Measurements from ENCODE around the gene ETS2. TPM values are rescaled to one million over a fixed set of nuclear protein-coding genes. Genes with fewer than 3 reads are reported as not detected.

Gene ETS2
- total and polyA plus RNA-seq, 2 experiments from 2014 or later = 19.5 to 36.8 TPM

DNA sequence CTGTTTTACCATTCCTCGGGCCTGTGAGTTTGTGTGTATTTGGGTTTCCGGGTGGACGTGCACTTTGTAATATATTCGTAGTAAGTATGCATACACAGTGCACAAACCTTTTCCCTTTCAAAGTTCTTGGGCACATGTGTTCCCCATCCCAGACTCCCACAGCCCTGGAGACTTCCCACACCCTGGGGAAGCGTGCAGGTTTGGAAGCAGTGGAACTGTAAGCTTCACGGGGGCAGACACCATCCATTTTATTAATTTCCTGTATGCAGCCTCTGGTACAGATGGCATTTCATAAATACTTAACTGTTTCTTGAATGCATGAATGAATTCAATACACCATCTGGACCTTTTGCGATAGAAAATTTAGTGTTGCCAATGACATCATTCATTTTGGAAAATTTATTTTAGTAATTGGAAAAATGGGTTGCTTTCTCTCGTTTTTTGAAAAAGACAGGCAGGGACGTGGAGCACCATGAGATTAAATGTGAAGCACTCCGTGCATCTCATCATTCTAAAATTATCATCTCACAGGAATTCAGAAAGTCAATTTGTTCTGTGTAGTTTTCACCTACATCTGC, 10.8 kb downstream of the ETS2 start (continued):
- TF ChIP-seq, protein P1, sequence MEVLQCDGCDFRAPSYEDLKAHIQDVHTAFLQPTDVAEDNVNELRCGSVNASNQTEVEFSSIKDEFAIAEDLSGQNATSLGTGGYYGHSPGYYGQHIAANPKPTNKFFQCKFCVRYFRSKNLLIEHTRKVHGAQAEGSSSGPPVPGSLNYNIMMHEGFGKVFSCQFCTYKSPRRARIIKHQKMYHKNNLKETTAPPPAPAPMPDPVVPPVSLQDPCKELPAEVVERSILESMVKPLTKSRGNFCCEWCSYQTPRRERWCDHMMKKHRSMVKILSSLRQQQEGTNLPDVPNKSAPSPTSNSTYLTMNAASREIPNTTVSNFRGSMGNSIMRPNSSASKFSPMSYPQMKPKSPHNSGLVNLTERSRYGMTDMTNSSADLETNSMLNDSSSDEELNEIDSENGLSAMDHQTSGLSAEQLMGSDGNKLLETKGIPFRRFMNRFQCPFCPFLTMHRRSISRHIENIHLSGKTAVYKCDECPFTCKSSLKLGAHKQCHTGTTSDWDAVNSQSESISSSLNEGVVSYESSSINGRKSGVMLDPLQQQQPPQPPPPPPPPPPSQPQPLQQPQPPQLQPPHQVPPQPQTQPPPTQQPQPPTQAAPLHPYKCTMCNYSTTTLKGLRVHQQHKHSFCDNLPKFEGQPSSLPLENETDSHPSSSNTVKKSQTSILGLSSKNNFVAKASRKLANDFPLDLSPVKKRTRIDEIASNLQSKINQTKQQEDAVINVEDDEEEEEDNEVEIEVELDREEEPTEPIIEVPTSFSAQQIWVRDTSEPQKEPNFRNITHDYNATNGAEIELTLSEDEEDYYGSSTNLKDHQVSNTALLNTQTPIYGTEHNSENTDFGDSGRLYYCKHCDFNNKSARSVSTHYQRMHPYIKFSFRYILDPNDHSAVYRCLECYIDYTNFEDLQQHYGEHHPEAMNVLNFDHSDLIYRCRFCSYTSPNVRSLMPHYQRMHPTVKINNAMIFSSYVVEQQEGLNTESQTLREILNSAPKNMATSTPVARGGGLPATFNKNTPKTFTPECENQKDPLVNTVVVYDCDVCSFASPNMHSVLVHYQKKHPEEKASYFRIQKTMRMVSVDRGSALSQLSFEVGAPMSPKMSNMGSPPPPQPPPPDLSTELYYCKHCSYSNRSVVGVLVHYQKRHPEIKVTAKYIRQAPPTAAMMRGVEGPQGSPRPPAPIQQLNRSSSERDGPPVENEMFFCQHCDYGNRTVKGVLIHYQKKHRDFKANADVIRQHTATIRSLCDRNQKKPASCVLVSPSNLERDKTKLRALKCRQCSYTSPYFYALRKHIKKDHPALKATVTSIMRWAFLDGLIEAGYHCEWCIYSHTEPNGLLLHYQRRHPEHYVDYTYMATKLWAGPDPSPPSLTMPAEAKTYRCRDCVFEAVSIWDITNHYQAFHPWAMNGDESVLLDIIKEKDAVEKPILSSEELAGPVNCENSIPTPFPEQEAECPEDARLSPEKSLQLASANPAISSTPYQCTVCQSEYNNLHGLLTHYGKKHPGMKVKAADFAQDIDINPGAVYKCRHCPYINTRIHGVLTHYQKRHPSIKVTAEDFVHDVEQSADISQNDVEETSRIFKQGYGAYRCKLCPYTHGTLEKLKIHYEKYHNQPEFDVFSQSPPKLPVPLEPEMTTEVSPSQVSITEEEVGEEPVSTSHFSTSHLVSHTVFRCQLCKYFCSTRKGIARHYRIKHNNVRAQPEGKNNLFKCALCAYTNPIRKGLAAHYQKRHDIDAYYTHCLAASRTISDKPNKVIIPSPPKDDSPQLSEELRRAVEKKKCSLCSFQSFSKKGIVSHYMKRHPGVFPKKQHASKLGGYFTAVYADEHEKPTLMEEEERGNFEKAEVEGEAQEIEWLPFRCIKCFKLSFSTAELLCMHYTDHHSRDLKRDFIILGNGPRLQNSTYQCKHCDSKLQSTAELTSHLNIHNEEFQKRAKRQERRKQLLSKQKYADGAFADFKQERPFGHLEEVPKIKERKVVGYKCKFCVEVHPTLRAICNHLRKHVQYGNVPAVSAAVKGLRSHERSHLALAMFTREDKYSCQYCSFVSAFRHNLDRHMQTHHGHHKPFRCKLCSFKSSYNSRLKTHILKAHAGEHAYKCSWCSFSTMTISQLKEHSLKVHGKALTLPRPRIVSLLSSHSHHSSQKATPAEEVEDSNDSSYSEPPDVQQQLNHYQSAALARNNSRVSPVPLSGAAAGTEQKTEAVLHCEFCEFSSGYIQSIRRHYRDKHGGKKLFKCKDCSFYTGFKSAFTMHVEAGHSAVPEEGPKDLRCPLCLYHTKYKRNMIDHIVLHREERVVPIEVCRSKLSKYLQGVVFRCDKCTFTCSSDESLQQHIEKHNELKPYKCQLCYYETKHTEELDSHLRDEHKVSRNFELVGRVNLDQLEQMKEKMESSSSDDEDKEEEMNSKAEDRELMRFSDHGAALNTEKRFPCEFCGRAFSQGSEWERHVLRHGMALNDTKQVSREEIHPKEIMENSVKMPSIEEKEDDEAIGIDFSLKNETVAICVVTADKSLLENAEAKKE (CRISPR knock-in tag; IDR thresholded peaks at IDR 0.05) = no peak
- TF ChIP-seq, protein P2, sequence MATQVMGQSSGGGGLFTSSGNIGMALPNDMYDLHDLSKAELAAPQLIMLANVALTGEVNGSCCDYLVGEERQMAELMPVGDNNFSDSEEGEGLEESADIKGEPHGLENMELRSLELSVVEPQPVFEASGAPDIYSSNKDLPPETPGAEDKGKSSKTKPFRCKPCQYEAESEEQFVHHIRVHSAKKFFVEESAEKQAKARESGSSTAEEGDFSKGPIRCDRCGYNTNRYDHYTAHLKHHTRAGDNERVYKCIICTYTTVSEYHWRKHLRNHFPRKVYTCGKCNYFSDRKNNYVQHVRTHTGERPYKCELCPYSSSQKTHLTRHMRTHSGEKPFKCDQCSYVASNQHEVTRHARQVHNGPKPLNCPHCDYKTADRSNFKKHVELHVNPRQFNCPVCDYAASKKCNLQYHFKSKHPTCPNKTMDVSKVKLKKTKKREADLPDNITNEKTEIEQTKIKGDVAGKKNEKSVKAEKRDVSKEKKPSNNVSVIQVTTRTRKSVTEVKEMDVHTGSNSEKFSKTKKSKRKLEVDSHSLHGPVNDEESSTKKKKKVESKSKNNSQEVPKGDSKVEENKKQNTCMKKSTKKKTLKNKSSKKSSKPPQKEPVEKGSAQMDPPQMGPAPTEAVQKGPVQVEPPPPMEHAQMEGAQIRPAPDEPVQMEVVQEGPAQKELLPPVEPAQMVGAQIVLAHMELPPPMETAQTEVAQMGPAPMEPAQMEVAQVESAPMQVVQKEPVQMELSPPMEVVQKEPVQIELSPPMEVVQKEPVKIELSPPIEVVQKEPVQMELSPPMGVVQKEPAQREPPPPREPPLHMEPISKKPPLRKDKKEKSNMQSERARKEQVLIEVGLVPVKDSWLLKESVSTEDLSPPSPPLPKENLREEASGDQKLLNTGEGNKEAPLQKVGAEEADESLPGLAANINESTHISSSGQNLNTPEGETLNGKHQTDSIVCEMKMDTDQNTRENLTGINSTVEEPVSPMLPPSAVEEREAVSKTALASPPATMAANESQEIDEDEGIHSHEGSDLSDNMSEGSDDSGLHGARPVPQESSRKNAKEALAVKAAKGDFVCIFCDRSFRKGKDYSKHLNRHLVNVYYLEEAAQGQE (IDR thresholded peaks at IDR 0.05; ENCODE audit: unreplicated experiment) = no peak
- TF ChIP-seq CREB1 (CRISPR knock-in tag; IDR thresholded peaks at IDR 0.05; ENCODE audit: low read depth) = no peak
- TF ChIP-seq ZNF114 (CRISPR knock-in tag; IDR thresholded peaks at IDR 0.05) = no peak
- no peak for TF ChIP-seq EZH2 (IDR thresholded peaks at IDR 0.05; ENCODE audit: low read depth, unreplicated experiment)

All from GM23338 (cell line).